ENCODE results near the gene CHST1.

Gene CHST1

DNA sequence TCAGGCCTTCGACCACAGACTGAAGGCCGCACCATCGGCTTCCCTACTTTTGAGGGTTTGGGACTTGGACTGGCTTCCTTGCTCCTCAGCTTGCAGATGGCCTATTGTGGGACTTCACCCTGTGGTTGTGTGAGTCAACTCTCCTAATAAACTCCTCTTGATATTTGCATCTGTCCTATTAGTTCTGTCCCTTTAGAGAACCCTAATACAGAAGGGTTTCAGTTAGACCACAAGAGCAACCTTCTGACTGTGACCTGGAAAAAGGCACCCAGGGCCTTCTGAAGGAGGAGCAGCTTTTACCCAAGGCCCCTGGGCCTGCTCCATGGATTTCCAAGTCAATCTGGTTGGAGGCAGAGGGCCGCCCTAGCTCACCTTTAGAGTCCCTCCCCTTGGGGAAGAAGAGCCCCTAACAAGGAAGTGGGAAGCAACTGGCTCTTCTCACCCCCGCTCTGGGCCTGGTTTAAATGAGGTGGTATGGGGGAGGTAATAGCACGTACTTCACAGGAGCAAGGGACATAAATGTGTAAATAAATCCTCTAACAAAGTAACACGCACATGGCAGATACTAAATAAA is 11.2 kb upstream of the CHST1 start:
- in situ Hi-C loops (cut with MboI; ENCODE audit: low sequenced_read_pairs): loop anchor here (25.0 kb wide), 1 partner anchor 89 kb away; no protein-coding TSS in a partner anchor

DNA sequence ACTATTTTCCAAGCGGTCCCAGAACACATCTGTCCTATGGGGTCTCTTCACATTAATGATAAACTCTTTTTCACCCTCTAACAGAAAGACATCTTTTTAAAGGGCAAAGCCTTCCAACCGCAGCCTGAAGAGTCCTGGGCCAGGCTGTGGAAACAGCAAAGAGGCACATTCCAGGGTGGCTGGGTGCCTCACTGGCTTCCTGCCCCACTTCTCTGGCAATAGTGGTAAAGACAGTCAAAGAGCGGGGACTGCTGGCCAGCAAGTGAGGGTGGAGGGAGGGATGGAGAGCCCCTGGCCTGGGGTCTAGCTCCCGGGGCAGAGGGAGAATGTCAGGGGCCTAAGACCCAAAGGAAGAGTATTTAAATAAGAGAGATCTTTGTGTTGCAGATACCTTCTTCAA is 10.2 kb upstream of the CHST1 start:
- in situ Hi-C loops (cut with MboI; ENCODE audit: low sequenced_read_pairs): loop anchor here (25.0 kb wide), 1 partner anchor 88 kb away; no protein-coding TSS in a partner anchor

DNA sequence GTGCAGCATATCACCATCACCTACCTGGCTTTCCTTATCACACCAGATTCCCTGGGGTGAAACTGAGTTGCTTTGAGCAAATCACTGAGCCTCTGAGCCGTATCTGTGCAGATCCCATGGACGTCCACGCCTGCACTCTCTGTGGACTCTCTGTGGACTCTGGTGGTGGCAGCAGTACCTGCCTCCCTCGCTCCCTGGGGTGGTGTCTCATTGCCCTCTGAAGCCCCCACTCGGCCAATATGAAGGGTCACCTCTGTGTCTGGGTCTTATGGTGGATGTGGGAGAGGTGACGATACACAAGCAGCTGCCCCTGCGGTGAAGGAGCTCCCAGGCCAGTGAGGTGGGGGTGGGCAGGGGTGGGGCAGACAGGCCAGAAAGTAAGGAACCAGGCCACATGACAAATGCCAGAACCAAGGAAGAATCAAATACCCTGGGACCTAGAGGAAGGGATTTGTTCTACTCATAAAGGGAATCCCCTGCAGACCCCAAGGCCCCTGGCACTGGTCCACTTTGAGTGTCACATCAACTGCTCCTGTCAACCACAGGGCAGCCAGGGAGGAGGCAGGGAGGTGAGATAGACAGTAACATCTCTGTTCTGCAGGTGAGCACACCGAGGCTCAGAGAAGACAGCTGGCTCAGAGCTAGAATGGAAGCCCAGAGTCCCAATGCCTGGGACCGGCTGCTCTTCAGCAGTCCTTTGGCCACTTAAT is 9.2 kb upstream of the CHST1 start:
- in situ Hi-C loops (cut with MboI; ENCODE audit: low sequenced_read_pairs): loop anchor here (25.0 kb wide), 1 partner anchor 87 kb away; no protein-coding TSS in a partner anchor

DNA sequence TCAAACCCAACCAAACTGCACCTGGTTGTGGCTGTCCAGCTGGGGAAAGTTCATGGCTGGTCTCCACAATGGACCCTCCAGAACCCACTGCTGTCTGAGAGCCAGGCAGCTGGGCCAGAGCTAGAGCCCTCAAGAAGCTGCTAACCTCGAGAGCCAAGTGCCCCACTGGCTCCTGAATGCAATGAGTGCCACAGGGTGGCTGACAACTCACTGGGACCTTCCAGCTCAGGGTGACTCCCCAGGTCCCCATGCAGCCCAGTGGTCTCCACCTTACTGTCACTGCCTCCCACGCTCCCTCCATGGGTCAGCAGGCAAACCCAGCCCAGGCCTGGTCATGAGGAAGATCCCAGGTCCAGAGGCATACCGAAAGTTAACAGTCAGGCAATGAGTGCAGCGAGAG is 8.0 kb upstream of the CHST1 start:
- in situ Hi-C loops (cut with MboI; ENCODE audit: low sequenced_read_pairs): no loop called here

DNA sequence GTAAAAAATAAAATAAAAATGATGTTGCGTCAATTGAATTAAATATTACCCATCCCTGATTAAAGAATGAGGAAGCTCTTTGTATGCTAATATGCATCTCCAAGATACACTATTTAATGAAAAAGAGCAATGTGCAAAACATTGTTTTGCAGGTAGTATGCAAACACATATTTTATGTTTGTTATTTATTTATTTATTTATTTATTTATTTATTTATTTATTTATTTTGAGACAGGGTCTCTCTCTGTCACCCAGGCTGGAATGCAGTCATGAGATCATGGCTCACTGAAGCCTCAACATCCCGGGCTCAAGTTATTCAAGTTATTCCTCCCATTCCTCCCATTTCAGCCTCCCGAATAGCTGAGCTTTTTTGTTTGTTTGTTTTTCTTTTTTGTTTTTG is 7.2 kb upstream of the CHST1 start:
- in situ Hi-C loops (cut with MboI; ENCODE audit: low sequenced_read_pairs): no loop called here

DNA sequence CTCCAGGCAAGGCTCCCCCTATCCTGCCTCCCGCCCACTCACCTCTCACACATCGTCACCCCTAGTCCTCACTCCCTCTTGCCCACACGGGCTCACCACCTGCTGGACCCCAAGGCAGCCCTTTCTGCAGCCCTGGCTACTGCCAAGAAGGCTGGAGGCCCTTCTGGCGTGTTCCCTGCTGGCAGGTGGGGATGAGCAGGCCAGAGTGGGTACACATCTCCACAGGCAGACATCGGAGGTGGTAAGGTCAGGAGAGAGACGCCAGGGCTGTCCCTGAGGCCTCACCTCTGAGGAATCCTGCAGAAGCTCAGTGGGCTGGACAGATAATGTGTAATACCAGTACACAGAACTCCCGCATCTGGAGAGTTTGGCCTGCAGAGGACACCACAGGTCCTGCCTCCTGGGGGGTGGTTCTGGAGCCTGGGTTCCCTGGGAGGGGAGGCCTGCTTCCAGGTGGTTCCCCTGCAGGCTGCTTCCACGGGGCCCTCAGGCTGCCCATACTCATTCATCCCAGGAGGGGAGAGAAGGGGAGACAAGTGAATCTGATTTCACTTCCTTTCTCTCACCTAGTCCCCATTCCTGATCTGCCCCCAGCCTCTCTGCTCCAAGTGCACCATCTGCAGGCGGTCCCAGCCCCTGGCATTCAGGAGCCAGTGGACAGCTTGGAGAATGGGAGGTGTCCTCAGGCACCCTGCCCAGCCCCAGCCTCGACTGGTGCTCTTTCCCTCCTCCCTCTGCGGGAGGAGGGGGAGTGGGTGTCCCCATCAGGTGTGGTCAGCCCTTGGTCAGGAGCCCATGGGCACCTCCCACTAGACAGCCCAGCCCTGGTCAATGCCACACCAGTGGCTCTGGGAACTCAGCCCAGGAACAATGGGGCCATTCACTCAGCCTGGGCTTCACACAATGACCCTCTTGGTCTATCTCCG is 6.1 kb upstream of the CHST1 start:
- in situ Hi-C loops (cut with MboI; ENCODE audit: low sequenced_read_pairs): no loop called here

DNA sequence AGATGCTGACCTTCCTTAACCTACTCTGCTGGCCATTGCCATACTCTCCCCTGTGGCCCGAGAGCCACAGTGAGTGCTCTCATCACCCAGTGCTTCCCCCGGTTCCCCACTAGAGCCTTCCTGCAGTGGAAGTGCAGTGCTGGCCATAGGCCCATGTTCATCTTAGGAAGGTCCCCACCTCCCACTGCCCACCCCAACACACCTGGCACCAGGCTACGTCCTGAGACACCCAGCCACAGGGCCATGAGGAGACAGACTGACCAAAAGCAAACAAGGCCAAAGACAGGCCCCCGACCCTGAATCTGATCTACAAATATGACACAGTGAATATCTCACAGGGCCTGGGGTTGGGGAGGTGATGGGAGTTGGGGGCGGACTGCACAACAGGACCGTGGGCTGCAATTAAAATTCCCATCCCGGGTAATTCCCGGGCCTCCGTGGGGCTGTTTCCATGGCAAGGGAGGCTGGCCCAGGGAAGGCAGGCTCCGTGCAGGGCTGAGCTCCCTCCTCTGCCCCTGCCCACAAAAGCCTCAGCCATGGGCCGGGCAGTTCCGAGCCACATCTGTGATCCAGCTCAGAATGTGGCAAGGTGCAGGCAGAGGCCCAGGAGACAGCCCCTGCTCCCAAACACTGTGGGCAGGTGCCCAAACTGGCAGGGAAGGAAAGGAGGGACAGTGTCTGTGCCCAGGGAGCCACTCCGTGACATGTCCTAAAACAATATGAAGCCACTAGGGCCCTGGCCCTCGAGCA is 5.1 kb upstream of the CHST1 start:
- in situ Hi-C loops (cut with MboI; ENCODE audit: low sequenced_read_pairs): no loop called here

DNA sequence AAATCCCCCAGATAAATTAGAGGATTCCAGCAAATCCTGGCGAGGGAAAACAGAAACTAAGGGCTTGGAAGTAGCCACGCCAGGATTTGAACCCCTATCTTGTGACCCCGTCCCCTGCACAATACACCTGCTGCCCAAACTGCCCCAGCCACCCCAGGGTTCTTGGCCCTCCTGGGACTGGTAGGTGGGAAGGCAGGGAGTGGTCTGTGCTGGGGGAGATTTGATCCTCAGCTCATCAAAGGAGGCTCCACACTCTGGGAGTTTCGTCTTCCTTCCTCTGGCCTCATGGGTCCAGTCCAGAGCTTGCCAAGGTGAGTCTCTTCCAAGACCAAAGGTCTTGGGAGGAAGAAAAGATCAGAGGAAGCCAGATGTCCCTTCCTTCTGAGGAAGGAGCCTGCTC is 4.5 kb upstream of the CHST1 start:
- in situ Hi-C loops (cut with MboI; ENCODE audit: low sequenced_read_pairs): no loop called here

DNA sequence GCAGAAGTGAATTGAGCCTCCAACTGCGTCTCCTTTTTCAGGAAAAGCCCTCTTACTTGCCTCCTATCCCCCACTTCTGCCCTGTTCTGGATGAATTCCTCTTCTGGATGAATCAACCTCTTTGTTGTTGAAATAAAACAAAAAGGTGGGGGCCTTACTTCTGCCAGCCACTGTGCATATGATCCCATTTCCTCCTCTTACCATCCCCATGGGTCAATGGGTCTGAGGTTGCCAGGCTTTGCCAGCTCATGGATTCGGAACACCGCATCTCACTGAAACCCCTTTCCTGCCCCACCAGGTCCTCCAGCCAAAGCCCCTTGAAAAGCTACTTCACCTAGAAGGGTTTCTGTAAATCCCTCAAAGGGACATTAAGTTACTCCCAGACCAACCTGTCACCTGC is 3.7 kb upstream of the CHST1 start:
- in situ Hi-C loops (cut with MboI; ENCODE audit: low sequenced_read_pairs): no loop called here

DNA sequence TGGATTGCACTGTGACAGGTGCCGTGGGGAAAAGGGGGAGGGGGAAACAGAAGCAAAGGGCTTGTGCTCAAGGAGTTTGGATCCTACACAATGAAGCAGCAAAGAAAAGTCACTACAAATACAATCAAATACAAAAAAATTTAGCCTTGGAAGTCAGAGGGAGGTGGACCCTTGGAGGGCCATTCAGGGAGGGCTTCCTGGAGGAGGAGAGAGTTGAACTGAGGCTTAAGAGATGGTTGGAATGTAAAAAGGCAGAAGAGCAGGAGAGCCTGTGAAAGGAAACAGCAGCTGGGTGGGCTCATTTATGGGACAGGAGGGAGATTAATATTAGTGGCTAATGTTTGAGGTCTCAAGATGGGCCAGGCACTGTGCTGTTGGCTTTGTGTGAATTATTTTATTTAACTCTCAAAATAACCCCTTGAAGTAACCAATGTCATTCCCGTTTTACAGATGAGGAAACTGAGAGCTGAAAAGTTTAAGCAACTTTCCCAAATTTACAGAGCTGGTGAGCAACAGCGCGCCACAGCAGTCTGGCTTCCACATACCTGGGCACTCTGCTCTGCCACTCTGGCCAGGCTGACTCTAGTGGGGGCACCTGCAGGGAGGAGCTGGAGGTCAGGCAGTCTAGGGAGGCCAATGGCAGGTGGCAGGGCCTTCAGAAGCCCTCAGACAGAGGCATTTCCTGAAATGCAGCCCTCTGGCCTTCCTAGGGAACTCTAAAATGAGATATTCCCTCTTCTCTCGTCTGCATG is 2.7 kb upstream of the CHST1 start:
- in situ Hi-C loops (cut with MboI; ENCODE audit: low sequenced_read_pairs): no loop called here

DNA sequence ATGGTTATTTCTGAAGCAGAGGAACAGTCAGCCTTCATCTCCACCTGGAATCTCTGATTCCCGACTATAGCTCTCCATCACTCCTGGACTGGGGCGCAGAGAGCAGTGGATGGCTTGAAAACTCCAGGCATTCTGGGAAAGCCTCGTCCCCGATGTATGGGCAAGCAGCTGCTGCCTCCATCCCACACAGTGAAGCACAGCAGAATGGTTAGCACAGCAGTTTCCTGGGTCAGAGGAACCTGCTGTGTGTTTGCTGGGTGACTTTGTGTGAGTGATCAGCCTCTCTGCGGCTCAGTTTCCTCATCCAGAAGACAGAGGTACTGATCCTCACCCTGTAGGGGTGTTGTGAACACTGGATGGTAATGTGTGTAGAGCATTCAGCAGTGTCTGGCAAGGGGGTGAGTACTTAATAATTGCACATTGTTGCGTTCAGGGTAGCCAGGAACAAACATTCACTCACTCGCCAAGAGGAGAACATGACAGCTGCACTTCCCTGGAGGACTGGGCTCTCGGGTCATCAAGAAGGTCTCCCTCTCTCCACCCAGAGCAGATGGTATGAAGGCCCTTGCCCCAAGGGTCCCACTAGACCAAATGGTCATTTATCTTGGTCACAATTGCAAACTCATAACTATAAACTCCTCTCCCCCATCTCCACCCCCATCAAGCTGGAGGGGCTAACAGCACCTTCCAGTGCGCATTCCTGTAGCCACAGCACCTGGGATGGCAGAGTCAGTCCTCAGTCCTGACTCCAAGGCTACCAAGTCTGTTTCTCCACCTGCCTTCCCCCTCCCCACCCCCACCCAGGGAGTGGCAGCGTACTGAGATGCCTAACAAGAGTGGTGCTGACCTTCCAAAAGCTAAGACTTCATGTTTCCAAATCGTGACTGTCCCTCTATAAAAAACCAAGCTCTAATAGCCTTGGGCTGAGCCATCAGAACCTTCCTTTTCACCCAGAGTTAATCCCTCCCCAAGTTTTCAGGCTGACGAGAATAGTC is 1.5 kb upstream of the CHST1 start:
- in situ Hi-C loops (cut with MboI; ENCODE audit: low sequenced_read_pairs): no loop called here

DNA sequence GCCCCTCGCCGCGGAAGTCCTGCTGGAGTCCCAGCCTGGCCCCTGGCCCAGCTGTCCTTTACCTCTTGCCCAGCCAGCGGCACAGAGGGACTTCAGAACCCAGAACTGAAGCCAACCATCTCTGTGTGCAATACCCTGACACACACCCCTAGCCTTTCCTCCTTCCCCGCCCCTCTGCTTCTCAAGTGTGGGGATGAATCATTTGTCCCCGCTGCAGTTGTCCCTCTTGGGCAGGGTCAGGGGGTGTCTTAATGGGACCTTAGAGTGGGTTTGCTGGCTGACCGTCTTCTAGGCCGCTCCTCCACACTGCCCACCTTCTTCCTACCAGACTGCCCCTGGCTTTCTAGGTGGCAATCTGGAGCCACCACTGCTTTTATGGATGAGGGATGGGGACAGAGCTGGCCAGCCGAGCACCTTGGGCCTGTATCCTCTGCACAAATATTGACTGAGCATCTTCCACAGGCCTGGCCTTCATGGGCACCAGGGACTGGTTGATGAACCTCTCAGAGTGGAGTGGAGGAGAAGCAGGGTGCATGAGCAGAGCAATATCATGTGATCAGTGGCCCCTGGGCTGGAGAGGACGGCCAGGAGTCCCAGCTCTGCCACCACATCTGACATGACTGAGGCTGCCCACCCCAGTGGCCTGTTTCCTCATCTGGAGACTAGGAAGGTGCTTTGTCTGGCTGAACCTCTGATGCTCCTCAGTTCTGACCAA is 668 bp upstream of the CHST1 start:
- in situ Hi-C loops (cut with MboI; ENCODE audit: low sequenced_read_pairs): no loop called here

DNA sequence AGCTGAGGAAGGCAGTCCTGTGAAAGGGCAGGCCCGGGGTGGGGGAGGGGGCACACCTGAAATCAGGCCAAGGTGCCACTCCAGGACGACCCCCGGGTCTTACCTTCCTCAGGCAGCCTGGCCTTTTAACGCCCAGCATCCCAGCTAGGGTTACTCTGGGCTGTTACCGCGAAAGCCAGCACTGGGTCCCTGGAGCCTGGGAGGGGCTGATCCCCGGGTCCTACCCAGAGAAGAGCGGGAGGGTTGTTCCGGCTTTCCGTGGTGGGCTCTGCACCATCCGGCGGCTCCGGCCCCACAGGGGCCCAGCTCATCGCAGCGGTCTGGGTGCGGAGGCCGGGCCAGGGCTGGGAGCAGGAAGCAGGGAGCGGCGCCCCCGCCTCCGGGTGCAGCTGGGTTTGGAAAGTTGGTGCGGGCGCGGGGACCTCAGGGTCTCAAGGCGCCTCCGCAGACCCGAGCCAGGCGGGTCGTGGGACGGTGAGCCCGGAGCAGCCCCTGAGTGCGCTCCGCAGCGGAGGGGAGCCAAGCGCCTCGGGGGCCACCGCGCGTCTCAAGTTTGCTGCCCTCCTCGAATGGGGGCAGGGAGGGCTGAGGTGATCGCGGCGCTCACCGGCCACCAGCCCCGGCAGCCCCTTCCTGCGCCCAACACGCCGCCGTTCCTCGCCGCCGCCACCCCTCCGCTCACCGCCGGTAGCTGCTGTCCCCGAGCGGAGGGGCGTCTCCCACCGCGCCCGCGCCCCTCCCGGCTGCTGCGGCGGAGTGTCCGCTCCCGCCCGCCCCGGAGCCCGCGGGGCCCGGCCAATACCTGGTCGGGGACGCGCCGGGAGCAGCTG is 831 bp downstream of the CHST1 start:
- in situ Hi-C loops (cut with MboI; ENCODE audit: low sequenced_read_pairs): no loop called here

DNA sequence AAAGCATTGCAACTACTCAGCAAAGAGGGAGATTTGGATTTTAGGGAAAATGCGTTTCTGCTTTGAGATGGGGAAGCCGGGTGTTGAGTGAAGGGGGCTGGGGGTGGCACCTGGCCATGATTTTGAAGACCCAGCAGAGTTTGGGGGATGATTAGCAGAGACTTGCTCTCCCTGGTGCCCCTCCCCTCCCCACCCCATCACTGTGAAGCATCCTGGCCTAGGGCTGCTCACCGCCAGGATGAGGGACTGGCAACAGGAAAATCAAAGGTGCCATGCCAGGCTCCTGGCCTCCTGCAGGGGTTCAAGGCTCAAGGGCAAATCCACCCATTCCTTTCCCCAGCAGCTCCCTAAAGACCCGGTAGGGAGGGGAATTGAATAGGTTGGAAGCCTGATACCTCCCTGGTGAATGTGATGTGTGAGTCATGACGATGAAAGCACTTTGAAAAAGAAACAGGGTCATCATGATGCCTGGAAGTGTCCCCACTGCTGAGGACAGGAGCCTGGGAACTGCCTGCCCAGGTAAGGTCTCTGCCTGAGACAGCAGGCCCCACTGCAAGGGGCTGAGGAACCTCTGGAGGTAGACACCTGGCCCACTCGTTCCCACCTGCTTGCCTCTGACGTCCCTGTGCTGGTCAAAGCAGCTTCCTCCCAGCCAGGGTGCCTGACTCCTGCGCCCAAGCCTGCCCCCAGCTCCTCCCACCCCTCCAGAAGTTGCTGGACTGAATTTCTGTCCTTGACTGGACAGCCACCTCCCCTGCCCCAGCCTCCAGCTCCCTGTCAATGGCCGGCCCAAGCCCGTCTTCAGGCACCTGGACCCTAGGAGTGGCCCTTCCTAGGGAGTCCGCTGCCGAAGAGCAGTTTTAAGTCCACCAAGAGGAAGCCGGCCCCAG is 1.7 kb downstream of the CHST1 start:
- in situ Hi-C loops (cut with MboI; ENCODE audit: low sequenced_read_pairs): no loop called here

DNA sequence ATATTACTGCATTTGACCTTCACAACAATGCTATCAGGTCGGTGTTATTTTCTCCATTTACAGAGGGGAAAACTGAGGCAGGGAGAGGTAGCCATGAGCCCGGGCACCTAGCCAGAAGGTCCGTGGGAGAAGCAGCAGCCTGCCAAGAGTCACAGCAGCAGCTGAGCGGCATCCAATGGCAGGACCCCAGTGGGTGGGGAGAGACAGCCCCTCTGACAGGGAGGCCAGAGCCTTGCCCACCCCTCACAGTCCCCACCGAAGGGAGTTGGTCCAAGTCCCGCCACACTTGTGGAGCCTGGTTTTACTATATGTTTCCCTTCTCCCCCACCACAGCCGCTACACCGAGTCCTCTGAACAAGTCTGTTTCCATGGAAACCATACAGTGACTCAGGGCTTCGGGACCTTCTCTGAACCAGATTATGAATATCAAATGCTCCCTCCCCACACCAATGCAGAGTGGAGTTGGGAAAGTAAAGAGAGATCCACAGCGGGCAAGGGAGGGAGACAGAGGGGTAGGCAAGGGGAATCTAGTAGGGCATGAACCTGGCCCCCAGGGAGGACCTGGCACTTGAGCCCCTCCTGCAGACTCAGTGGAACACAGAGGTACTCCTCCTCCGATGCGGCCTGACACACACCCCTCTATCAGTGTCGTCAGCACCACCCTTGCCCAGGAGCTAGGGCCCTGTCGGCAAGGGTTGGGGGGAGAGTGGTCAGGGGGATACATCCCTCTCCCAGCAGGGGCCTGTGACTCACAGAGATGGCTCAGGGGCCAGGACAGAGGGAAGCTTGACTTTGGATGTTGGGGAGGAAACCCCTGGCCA is 2.5 kb downstream of the CHST1 start:
- in situ Hi-C loops (cut with MboI; ENCODE audit: low sequenced_read_pairs): no loop called here
